IPS-NIHi7 (cell line): Measurements from ENCODE around the gene FZD2.

Source experiments
- DNase-seq: peaks from one replicate; pipeline ENCODE4 v3.0.0; 2012; ENCODE audit warnings: mixed read lengths; ENCODE audit errors: extremely low spot score

FZD2 gene

DNA sequence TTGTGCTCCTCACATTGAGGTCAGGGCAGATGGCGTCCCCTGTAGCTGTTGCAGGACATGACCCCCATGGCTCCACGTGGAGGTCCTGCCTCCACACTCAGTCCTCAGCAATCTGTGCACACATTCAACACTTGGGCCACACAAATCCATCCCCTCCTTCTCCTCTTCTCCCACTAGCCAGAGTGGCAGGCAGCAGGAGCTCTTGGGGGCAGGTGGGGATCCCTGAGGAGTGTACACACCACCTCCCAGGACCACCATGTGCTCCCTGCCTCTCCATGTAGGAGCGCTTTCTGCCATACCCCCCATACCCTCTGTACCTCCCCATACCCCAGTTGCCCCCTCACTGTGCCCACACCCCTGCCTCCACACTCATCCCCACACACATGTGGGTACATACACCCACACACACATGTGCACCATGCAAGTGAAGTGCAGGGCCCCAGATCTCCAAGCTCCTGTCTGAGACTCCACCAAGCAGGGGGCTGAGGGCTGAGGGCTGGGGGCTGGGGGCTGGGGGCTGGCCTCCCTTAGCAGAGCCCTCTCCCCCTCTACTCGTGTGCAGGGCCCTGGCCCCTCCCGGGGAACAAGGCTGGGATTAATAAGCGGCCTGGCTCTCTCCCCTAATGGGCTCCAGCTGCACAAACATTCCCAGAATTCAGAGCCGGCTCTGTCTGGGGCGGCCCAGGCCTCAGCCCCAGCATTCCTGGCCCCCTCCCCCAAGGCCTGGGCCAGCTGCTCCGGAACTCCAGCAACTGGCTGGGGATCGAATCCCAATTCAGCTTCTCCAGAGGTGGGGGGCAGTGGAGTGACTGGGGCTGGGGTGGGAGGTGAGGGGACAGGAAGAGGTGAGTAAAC lies 50.8 kb downstream of the FZD2 start:
- DNase-seq, result peak; percentile 72

DNA sequence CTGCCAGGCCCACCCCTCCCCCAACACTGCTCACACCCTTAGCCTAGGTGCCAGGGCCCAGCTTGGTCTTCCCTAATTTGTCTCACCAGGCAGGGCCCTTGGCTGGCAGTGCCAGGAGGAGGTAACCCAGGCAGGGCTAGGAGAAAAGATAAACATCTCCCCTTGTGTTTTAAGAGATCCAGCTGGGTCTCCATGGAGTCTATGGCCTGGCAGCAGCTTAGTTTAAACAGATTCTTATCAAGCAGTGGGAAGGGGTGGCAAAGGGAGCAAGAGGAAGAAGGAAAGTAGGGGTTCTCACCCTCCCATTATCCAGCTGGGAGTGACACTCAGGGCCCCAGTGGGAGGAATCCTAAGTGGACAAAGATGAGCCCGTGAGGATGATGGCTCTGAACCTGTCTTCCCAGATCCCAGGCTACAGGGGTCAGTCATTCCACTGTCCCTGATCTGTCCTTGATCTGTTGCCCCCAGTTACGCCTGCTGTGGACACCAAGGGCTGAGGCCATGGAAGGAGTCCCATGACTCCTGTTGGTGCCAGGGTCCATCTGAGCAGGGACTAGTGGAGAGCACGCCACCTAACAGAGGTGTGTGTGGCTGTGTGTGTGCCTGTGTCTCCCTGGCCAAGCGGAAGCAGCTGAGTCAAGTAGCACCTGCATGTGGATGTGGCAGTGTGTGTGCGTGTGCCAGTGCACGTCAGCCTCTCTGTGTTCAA lies 51.6 kb downstream of the FZD2 start:
- no peak for DNase-seq

DNA sequence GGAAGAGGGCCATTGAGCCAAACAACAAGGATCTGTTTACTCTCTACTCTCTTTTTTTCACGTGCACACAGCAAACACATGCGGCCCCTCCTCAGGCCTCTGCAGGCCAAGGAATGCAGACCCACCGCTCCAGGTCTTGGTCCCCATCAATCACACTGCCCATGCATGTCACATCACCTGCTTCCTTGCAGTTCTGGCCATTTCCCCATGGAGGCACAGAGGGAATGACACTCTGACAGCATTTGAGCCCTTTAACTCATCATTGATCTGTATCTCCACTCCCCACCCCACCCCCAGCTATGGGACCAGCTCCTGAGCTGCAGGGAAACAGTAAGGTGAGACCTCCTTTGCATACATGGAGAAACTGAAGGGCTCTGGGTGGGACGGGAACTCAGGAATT lies 53.0 kb downstream of the FZD2 start:
- no peak for DNase-seq
